K562 (cell line): ENCODE data around the gene NSMF. TPM values are rescaled to one million over a fixed set of nuclear protein-coding genes. Genes with fewer than 3 reads are reported as not detected.

ENCODE experiments used
- ATAC-seq: fragments of 200-7000 bp; cut with Tn5 transposase; 3 replicates; pipeline ENCODE4 v1.9.1; 2020; ENCODE audit warnings: moderate library complexity
- BruUV-seq: library from RNA; stranded (reverse); fragments of 400-500 nt; replicated peaks from 2 replicates; lab custom pipeline; 2021; lab: Mats Ljungman, UMichigan
- CTCF ChIA-PET: fragments of 300-600 bp; formaldehyde crosslinking; extraction: SDS; loops from one replicate; lab custom pipeline; 2021; ENCODE audit warnings: low intra/inter-chr PET ratio; lab: Yijun Ruan, JAX
- POLR2A ChIA-PET: fragments of 300-600, 350-650 bp; sonication (Branson Sonifier 250); formaldehyde crosslinking; extraction: SDS; loops from one replicate; lab custom pipeline; 2021; ENCODE audit warnings: antibody characterized with exemption, inconsistent platforms; lab: Yijun Ruan, JAX
- DNase-seq, 4 experiments: peaks; one replicate each; pipeline versions ENCODE4 v3.0.0 to v3.0.0-alpha.2; 2011 to 2018; ENCODE audit warnings: low spot score in 3 of 4, mixed read lengths in 3 of 4; ENCODE audit errors: extremely low read depth in 1 of 4
- FAIRE-seq: peaks from 2 replicates; lab custom pipeline; 2011; peaks lifted over from hg19 to GRCh38; lab: Jason Lieb, UNC
- H2AFZ ChIP-seq: 2 replicates; pipeline ENCODE4 v1.6.0; 2011; ENCODE audit warnings: low read depth, low read length, control low read depth, inconsistent platforms
- H3K27ac ChIP-seq: fragments of 200-600 bp; 3 replicates; pipeline ENCODE4 v1.8.0; 2011; ENCODE audit warnings: low read depth, mild to moderate bottlenecking, control low read depth, inconsistent platforms, low read length, moderate library complexity, mixed read lengths; ENCODE audit errors: extremely low read depth
- H3K27me3 ChIP-seq, 2 experiments: fragments of 300-600 bp in 1 of 2; 2 replicates in 1 of 2; 3 replicates in 1 of 2; pipeline versions ENCODE4 v1.6.0 to v1.8.0; 2011; ENCODE audit warnings: inconsistent platforms in 2 of 2, low read length in 2 of 2, mild to moderate bottlenecking in 1 of 2, mixed read lengths in 1 of 2, moderate library complexity in 1 of 2; ENCODE audit not compliant: control insufficient read depth in 2 of 2, insufficient read depth in 2 of 2
- H3K36me3 ChIP-seq: fragments of 300-600 bp; 3 replicates; pipeline ENCODE4 v1.8.0; 2011; ENCODE audit warnings: mild to moderate bottlenecking, low read length, inconsistent platforms; ENCODE audit not compliant: control insufficient read depth, insufficient read depth
- H3K4me1 ChIP-seq, 2 experiments: fragments of 200-600 bp in 1 of 2; replicated peaks in 1 of 2; 2 replicates in 1 of 2; 3 replicates in 1 of 2; pipeline versions ENCODE4 v1.5.1 to v1.8.0; 2011; ENCODE audit warnings: inconsistent platforms in 2 of 2, low read length in 2 of 2, mild to moderate bottlenecking in 1 of 2, mixed read lengths in 1 of 2, moderate library complexity in 1 of 2; ENCODE audit not compliant: control insufficient read depth in 2 of 2, insufficient read depth in 2 of 2
- H3K4me2 ChIP-seq: 2 replicates; pipeline ENCODE4 v1.6.1; 2011; ENCODE audit warnings: low read length, control low read depth, inconsistent platforms, mixed read lengths; ENCODE audit not compliant: insufficient read depth
- H3K4me3 ChIP-seq: fragments of 200-600 bp; sonication (generic), shearing (Covaris generic); 2 replicates; pipeline ENCODE4 v1.5.1; 2016; ENCODE audit warnings: control low read depth, inconsistent platforms
- H3K79me2 ChIP-seq: fragments of 200-600 bp; 3 replicates; pipeline ENCODE4 v1.8.0; 2011; ENCODE audit warnings: low read length, inconsistent platforms; ENCODE audit not compliant: control insufficient read depth, insufficient read depth
- H3K9ac ChIP-seq, 2 experiments: 2 replicates each; pipeline versions ENCODE4 v1.6.0 to v1.6.1; 2011; ENCODE audit warnings: low read depth in 2 of 2, low read length in 2 of 2, control low read depth in 1 of 2, inconsistent platforms in 1 of 2, mild to moderate bottlenecking in 1 of 2, mixed read lengths in 1 of 2; ENCODE audit not compliant: insufficient read depth in 1 of 2
- H3K9me1 ChIP-seq: one replicate; pipeline ENCODE4 v1.6.0; 2011; ENCODE audit warnings: inconsistent platforms, mild to moderate bottlenecking, low read length, moderate library complexity; ENCODE audit not compliant: control insufficient read depth, insufficient read depth
- H3K9me3 ChIP-seq: replicated peaks from 2 replicates; pipeline ENCODE4 v1.5.1; 2011; ENCODE audit warnings: low read depth, low read length, inconsistent platforms; ENCODE audit not compliant: control insufficient read depth, insufficient read depth
- H4K20me1 ChIP-seq: replicated peaks from 2 replicates; pipeline ENCODE4 v1.6.1; 2011; ENCODE audit warnings: low read length, inconsistent platforms, mixed read lengths; ENCODE audit not compliant: control insufficient read depth, insufficient read depth
- CBX3 ChIP-seq, 2 experiments: IDR thresholded peaks; 1 replicate in 1 of 2; 2 replicates in 1 of 2; pipeline ENCODE4 v1.6.1; 2012; ENCODE audit warnings: inconsistent platforms in 2 of 2, low read length in 2 of 2, borderline replicate concordance in 1 of 2, control low read depth in 1 of 2
- FIP1L1 ChIP-seq: fragments of 200-400 bp; formaldehyde crosslinking; IDR thresholded peaks from 2 replicates; pipeline ENCODE4 v1.6.1; 2018; ENCODE audit warnings: mild to moderate bottlenecking, low read depth, low read length; ENCODE audit not compliant: poor library complexity, severe bottlenecking
- NEUROD1 ChIP-seq: fragments of 150-350 bp; IDR thresholded peaks from 2 replicates; pipeline ENCODE4 v1.6.1; 2014; ENCODE audit warnings: borderline replicate concordance, low read length, low read depth; ENCODE audit not compliant: partially characterized antibody
- PHF20 ChIP-seq: fragments of 450-650 bp; IDR thresholded peaks from 2 replicates; pipeline ENCODE4 v1.6.1; 2018; ENCODE audit not compliant: partially characterized antibody
- ZNF583 ChIP-seq: fragments of 250-450 bp; sonication (Bioruptor Pico); IDR thresholded peaks from 2 replicates; pipeline ENCODE4 v1.4.0; 2020
- WGBS: fragments of 100-300 bp; shearing (Covaris generic); methylation state at CpG from one replicate; pipeline ENCODE4 v1.1.6; 2016; ENCODE audit warnings: low coverage, mixed read lengths; ENCODE audit not compliant: insufficient coverage; ENCODE audit errors: missing lambda C conversion rate; 5-methylcytosine and 5-hydroxymethylcytosine counted together
- in situ Hi-C: fragments of 300-500 bp; cut with MboI; formaldehyde crosslinking; loops from 4 replicates; pipeline ENCODE4 v1.15.0; 2018; ENCODE audit warnings: inconsistent platforms, mixed read lengths
- intact Hi-C: fragments of 100-400 bp; cut with micrococcal nuclease; formaldehyde crosslinking; loops from 2 replicates; pipeline ENCODE4 v1.14.2; 2022
- polyA plus RNA-seq, 8 experiments: library from polyadenylated mRNA; depleted of rRNA in 4 of 8; stranded (reverse) in 5 of 8; unstranded in 3 of 8; fragments of >200 nt; fragmentation: Nextera tagmentation in 2 of 8; fragmentation: Illumina TruSeq in 1 of 8; extraction: Ambion mirVana in 2 of 8; extraction: Trizol in 1 of 8; gene quantifications; 2 replicates each; pipeline versions ENCODE4 v1.2.1 to v1.2.3, GENCODE V29; 2011 to 2014; ENCODE audit warnings: inconsistent platforms in 1 of 8, missing spikeins in 1 of 8
- total RNA-seq, 7 experiments: library from RNA; depleted of rRNA in 6 of 7; stranded (reverse); fragments of >200 nt in 6 of 7; fragmentation: Illumina TruSeq in 2 of 7; extraction: Trizol in 2 of 7; gene quantifications; 2 replicates each; pipeline versions ENCODE4 v1.2.1 to v1.2.3, GENCODE V29; 2011 to 2021; ENCODE audit warnings: low replicate concordance in 1 of 7
- TF ChIP-seq, protein P1 (sequence below): fragments of 250-450 bp; sonication (Bioruptor Pico); IDR thresholded peaks from 2 replicates; pipeline ENCODE4 v1.8.0; 2021; ENCODE audit warnings: borderline replicate concordance, mild to moderate bottlenecking, moderate library complexity; ENCODE audit not compliant: poor library complexity, severe bottlenecking
- TF ChIP-seq, protein P2 (sequence below), 2 experiments: fragments of 450-650 bp in 1 of 2; sonication (generic) in 1 of 2; formaldehyde crosslinking in 1 of 2; IDR thresholded peaks; 2 replicates each; pipeline versions ENCODE4 v1.7.1 to v1.9.0; 2016 to 2022; ENCODE audit warnings: inconsistent platforms in 1 of 2, mild to moderate bottlenecking in 1 of 2, missing genetic modification reagents in 1 of 2

Gene NSMF
- total and polyA plus RNA-seq, 9 of the 15 experiments (the other 6 are each of a cell fraction or from before 2014, with no cell fraction given) = 0.20 to 82.7 (median 29.3) TPM

DNA sequence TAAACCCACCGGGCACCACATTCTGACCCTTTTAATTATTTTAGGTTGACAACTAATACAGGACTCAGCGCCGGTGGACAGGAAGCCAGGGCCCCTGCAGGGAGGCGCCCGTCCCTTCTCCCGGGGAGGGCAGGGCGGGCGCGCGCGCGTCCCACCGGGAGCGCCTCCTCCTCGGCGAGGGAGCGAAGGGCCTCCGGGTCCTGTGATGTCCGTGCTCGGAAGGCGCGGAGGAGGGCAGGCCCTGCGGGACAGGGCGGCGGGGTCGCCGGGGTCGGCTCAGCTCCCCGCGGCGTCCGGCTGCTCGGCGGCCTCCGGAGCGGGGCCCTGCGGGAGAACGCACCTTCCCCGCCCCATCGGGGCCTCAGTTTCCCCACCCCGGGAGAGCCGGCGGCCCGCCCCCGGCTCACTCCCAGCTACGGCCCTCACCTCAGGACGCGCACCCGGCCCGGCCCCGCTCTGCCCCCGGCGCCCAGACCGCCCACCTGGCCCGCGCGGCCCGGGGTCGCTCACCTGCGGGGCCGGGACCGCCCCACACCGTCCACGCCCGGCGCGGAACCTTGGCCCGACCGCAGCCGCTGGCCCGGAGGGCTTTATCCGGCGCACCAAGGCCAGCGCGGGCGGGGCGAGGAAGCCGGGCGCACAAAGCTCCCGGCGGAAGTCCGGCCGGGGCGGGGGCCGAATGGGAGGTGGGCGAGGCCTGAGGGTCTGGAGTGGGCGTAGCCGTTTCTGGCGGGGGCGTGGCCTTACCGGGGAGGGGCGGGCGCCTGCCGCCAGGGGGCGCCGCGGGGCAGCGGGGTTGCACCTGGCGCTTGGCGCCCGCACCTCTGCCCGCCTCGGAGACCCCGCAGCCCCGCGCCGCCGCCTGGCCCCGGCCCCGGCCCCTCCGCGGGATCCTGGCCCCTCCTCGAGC, 36.3 kb downstream of the NSMF start, which contains the start of the genes EXD3 and NOXA1:
Gene EXD3, minus strand, starts transcription at position 559 of the 910 bp plus-strand sequence. CDS start 27,805 bp downstream, outside the sequence.
Gene NOXA1, plus strand, starts transcription at position 790 of the 910 bp plus-strand sequence. CDS start 137 bp downstream, outside the sequence.
- in situ Hi-C loops = no loop called here
- TF ChIP-seq PHF20 (peak; percentile 86), NEUROD1 (peak; percentile 61), ZNF583 (CRISPR knock-in tag) (0 out of 2 replicates have a peak, but pooled peaks have one; percentile 45), FIP1L1 (peak; percentile 46), CBX3 (IDR thresholded peaks at IDR 0.05; ENCODE audit: borderline replicate concordance in 1 of 2, low read length in 2 of 2) (peak in 1 of 2 experiments; percentile 64; a peak in 1 of 3 replicates)
- TF ChIP-seq, protein P1, sequence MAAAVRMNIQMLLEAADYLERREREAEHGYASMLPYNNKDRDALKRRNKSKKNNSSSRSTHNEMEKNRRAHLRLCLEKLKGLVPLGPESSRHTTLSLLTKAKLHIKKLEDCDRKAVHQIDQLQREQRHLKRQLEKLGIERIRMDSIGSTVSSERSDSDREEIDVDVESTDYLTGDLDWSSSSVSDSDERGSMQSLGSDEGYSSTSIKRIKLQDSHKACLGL (CRISPR knock-in tag) = peak; percentile 34
- TF ChIP-seq, protein P2, sequence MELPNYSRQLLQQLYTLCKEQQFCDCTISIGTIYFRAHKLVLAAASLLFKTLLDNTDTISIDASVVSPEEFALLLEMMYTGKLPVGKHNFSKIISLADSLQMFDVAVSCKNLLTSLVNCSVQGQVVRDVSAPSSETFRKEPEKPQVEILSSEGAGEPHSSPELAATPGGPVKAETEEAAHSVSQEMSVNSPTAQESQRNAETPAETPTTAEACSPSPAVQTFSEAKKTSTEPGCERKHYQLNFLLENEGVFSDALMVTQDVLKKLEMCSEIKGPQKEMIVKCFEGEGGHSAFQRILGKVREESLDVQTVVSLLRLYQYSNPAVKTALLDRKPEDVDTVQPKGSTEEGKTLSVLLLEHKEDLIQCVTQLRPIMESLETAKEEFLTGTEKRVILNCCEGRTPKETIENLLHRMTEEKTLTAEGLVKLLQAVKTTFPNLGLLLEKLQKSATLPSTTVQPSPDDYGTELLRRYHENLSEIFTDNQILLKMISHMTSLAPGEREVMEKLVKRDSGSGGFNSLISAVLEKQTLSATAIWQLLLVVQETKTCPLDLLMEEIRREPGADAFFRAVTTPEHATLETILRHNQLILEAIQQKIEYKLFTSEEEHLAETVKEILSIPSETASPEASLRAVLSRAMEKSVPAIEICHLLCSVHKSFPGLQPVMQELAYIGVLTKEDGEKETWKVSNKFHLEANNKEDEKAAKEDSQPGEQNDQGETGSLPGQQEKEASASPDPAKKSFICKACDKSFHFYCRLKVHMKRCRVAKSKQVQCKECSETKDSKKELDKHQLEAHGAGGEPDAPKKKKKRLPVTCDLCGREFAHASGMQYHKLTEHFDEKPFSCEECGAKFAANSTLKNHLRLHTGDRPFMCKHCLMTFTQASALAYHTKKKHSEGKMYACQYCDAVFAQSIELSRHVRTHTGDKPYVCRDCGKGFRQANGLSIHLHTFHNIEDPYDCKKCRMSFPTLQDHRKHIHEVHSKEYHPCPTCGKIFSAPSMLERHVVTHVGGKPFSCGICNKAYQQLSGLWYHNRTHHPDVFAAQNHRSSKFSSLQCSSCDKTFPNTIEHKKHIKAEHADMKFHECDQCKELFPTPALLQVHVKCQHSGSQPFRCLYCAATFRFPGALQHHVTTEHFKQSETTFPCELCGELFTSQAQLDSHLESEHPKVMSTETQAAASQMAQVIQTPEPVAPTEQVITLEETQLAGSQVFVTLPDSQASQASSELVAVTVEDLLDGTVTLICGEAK (IDR thresholded peaks at IDR 0.05) = peak; percentile 97
- TF ChIP-seq, protein P2 (CRISPR knock-in tag; IDR thresholded peaks at IDR 0.05) = no peak

More for the DNA sequence above, 36.3 kb downstream of the NSMF start, which contains the start of the genes EXD3 and NOXA1:
- Histone ChIP-seq H3K27ac (peak within 1 kb of the TSS; percentile 72), H3K9me1 (no peaks in the 10 kb centered on the region), H2AFZ (peak within 1 kb of the TSS; percentile 71), H3K9me3 (no peaks in the 10 kb centered on the region), H3K79me2 (peaks cover 43% of the 10 kb centered on the region), H3K36me3 (peaks cover 5% of the 10 kb centered on the region; the same call in 1 of the 3 replicates), H3K27me3 (no peaks in the 10 kb centered on the region), H3K4me1 (peaks cover 35 to 46% of the 10 kb centered on the region in 2 experiments), H3K4me3 (peak within 1 kb of the TSS; percentile 97), H3K4me2 (peak within 1 kb of the TSS; percentile 94), H4K20me1 (no peaks in the 10 kb centered on the region), H3K9ac (peak within 1 kb of the TSS; percentile 80 to 95)
- FAIRE-seq (peak; percentile 40), ATAC-seq (peak; percentile 87), DNase-seq (peak; percentile 96 to 98 (median 98))
- CTCF ChIA-PET = interaction anchor here (0.7 to 1.1 kb wide), 2 partner anchors 23 to 145 kb away, joined by 4 to 5 read pairs; no protein-coding TSS in a partner anchor
- no TSS peak for BruUV-seq
- intact Hi-C loops = loop anchor here (10.0 kb wide), 1 partner anchor 118 kb away; the partner anchor contains the start of gene NRARP
- POLR2A ChIA-PET = interaction anchor here (0.6 to 3.4 kb wide), 8 partner anchors 8 to 305 kb away, joined by 3 to 21 read pairs (median 4); no protein-coding TSS in a partner anchor
- under 1% methylated on average over 25 of the region's 113 CpGs for WGBS
